T-cell (primary cell): ENCODE data around the gene SLC6A19. TPM values are rescaled to one million over a fixed set of nuclear protein-coding genes. Genes with fewer than 3 reads are reported as not detected.

ENCODE experiments used
- ATAC-seq, 4 experiments: fragments of 200-7000 bp in 3 of 4; fragments of 150-1000 bp in 1 of 4; cut with Tn5 transposase; replicated peaks in 1 of 4; 1 replicate in 3 of 4; 2 replicates in 1 of 4; pipeline ENCODE4 v1.10.0; 2021; ENCODE audit warnings: moderate library complexity in 3 of 4, mild to moderate bottlenecking in 2 of 4, moderate number of reproducible peaks in 1 of 4
- CTCF ChIA-PET, 2 donors: fragments of 300-600 bp; sonication (Branson Sonifier 250); formaldehyde crosslinking; loops; one replicate each; lab custom pipeline; 2022; ENCODE audit warnings: antibody characterized with exemption in 2 of 2; lab: Charles Lee
- POLR2A ChIA-PET, 2 donors: fragments of 300-600 bp; sonication (Branson Sonifier 250); formaldehyde crosslinking; loops; one replicate each; lab custom pipeline; 2022; ENCODE audit warnings: antibody characterized with exemption in 2 of 2; lab: Charles Lee
- DNase-seq, 35 experiments: peaks; one replicate each; pipeline versions ENCODE4 v3.0.0 to v3.0.0-alpha.2; 2013 to 2023
- H3K27ac ChIP-seq: one replicate; pipeline ENCODE4 v1.5.1; 2013; ENCODE audit warnings: low read length
- H3K27me3 ChIP-seq, 2 experiments: replicated peaks in 1 of 2; 1 replicate in 1 of 2; 2 replicates in 1 of 2; pipeline versions ENCODE4 v1.6.1 to v1.7.0; 2013; ENCODE audit warnings: low read length in 1 of 2, mixed read lengths in 1 of 2; ENCODE audit not compliant: control insufficient read depth in 2 of 2, insufficient read depth in 2 of 2; ENCODE audit errors: extremely low read depth in 1 of 2
- H3K36me3 ChIP-seq, 2 donors: 1 replicate in 1 of 2; 2 replicates in 1 of 2; pipeline versions ENCODE4 v1.6.1 to v1.7.0; 2013; ENCODE audit warnings: low read length in 1 of 2; ENCODE audit not compliant: control insufficient read depth in 2 of 2, insufficient read depth in 1 of 2; ENCODE audit errors: extremely low read depth in 1 of 2
- H3K4me1 ChIP-seq, 2 experiments: 1 replicate in 1 of 2; 2 replicates in 1 of 2; pipeline versions ENCODE4 v1.6.1 to v1.7.0; 2013; ENCODE audit warnings: low read length in 2 of 2, mixed read lengths in 1 of 2; ENCODE audit not compliant: insufficient read depth in 2 of 2, control insufficient read depth in 1 of 2; ENCODE audit errors: extremely low read depth in 1 of 2
- H3K4me3 ChIP-seq, 2 donors: 1 replicate in 1 of 2; 2 replicates in 1 of 2; pipeline versions ENCODE4 v1.5.1 to v1.7.0; 2013; ENCODE audit warnings: mild to moderate bottlenecking in 2 of 2, low read length in 1 of 2, moderate library complexity in 1 of 2; ENCODE audit not compliant: control insufficient read depth in 1 of 2; ENCODE audit errors: extremely low read depth in 1 of 2
- H3K9me3 ChIP-seq: 2 replicates; pipeline ENCODE4 v1.7.0; 2013
- H3K27ac Mint-ChIP-seq, 2 donors: one replicate each; pipeline ENCODE4 v1.8.0; 2020 to 2021; ENCODE audit warnings: mild to moderate bottlenecking in 2 of 2, mixed read lengths in 2 of 2
- H3K27me3 Mint-ChIP-seq, 2 donors: one replicate each; pipeline ENCODE4 v1.8.0; 2021 to 2022; ENCODE audit warnings: mixed read lengths in 2 of 2
- H3K36me3 Mint-ChIP-seq: one replicate; pipeline ENCODE4 v1.8.0; 2021; ENCODE audit warnings: mixed read lengths
- H3K4me1 Mint-ChIP-seq, 3 donors: one replicate each; pipeline ENCODE4 v1.8.0; 2020 to 2022; ENCODE audit warnings: mixed read lengths in 3 of 3, mild to moderate bottlenecking in 1 of 3
- H3K4me3 Mint-ChIP-seq, 3 donors: one replicate each; pipeline ENCODE4 v1.8.0; 2020 to 2022; ENCODE audit warnings: mild to moderate bottlenecking in 3 of 3, mixed read lengths in 3 of 3, moderate library complexity in 3 of 3
- H3K9me3 Mint-ChIP-seq, 3 donors: one replicate each; pipeline ENCODE4 v1.8.0; 2020 to 2022; ENCODE audit warnings: mixed read lengths in 3 of 3
- WGBS: methylation state at CpG from one replicate; pipeline ENCODE4 v1.1.5; 2013; ENCODE audit warnings: missing lambda C conversion rate; ENCODE audit not compliant: insufficient coverage; 5-methylcytosine and 5-hydroxymethylcytosine counted together
- total RNA-seq, 35 experiments: library from RNA in 6 of 35; stranded (reverse) in 6 of 35; fragments of 120-200 nt in 1 of 35; gene quantifications; one replicate each; pipeline versions ENCODE4 v1.2.1 to v1.2.4 and lab custom pipeline; 2013 to 2026

The SLC6A19 gene
- total RNA-seq, 5 donors from 2014 or later (not counting 1 experiment from before 2014, with no cell fraction given): 0.06 TPM; not detected in 4

DNA sequence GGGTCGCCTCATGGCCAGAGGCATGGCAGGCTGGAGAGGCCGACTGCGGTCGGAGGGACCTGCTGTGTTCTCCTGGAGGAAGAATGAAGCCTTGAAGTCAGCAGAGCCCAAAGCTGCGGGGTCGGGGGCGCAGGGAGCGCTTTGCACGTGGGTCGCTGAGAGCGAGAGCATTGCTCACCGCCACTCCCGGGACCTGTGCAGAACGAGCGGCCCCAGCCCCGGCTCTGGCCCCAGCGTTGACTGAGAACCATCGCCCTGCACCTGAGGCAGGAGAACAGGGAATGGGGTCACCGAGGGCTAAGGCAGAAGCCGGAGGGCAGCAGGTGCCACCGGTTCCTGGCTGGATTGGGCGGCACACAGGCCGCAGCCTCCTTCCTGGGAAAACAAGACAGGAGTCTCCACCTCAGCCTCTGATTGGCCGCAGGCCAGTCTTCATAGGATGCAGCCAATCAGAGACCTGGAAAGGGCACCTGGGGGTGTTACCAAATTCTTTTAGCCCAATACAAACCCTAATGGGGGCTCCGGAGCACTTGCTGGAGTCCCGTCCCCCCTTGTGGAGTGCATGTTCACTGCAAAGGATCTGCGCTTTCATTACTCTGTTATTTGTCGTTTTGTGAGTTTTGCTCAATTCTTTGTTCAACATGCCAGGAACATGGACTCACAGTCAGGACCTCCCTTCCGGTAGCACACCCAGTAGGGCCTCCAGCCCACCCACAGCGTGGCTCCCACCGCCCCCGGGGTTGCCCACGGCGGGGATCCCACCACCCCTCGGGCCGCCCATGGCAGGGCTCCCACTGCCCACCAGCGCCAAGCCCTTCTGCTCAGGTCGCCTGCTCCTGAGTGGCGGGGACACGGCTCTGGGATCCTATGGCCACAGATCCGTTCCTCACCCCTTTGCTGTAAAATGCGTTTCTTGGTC lies 24.7 kb upstream of the SLC6A19 start:
- H3K4me3 ChIP-seq: no peak overlapping the region
- H3K27ac Mint-ChIP-seq: no peak overlapping the region
- peaks cover 2 to 5% (median 3%) of the 10 kb centered on the region in 3 donors for H3K4me1 Mint-ChIP-seq
- POLR2A ChIA-PET: no interaction called here
- H3K4me3 Mint-ChIP-seq: no peak overlapping the region
- CTCF ChIA-PET: interaction anchor here in 1 of 2 donors (0.6 kb wide), 1 partner anchor 43 kb away, joined by 4 read pairs; no protein-coding TSS in a partner anchor
- H3K27me3 Mint-ChIP-seq: no peaks in the 10 kb centered on the region
- no peaks in the 10 kb centered on the region for H3K9me3 Mint-ChIP-seq
- no peak overlapping the region for H3K27ac ChIP-seq
- 86% methylated on average over 38 of the region's 42 CpGs for WGBS
- DNase-seq (no peak), ATAC-seq (no peak)
- H3K27me3 ChIP-seq: peaks cover 0 to 39% of the 10 kb centered on the region in 2 experiments
- H3K4me1 ChIP-seq: peaks cover 0 to 13% of the 10 kb centered on the region in 2 experiments
- no peaks in the 10 kb centered on the region for H3K36me3 Mint-ChIP-seq
- H3K36me3 ChIP-seq: no peaks in the 10 kb centered on the region
- H3K9me3 ChIP-seq: no peaks in the 10 kb centered on the region

DNA sequence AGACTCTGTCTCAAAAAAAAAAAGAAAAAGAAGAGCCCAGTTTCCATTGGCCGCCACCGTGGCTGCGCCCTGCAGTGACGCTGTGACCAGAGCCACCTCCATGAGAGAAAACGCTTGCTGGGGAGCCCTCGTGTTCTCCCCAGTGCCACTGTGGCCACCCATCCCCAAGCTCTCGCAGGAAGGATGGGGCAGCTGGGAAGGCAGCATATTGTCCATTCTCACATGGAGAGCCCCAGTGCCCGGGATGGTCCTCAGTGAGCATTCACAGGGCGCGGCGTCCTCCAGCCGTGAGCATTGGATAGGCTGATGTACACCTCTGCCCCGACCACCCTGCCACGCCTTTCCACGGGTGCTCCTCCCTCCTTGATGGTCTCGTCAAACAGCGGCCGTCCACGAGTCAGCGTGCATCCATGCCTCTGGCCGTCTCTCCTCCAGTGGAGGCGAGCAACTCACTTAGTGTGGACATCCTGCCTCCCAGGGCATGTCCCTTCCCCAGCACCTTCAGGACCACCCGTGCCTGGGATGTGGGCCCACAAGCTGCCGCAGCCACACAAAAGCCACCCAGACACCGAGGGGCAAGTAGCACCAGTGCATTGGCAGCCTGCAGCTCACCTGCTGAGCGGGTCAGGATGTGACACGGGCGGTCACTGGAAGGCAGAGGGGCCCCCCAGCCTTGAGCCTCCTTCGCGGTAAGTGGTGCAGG lies 23.4 kb upstream of the SLC6A19 start:
- peaks cover 0 to 45% of the 10 kb centered on the region in 2 experiments for H3K27me3 ChIP-seq
- no peak overlapping the region for H3K27ac Mint-ChIP-seq
- no peaks in the 10 kb centered on the region for H3K36me3 ChIP-seq
- no peaks in the 10 kb centered on the region for H3K27me3 Mint-ChIP-seq
- no peaks in the 10 kb centered on the region for H3K9me3 Mint-ChIP-seq
- WGBS: 87% methylated on average over 25 of the region's 30 CpGs
- POLR2A ChIA-PET: no interaction called here
- H3K4me1 Mint-ChIP-seq: peaks cover 2 to 4% (median 3%) of the 10 kb centered on the region in 3 donors
- H3K27ac ChIP-seq: no peak overlapping the region
- CTCF ChIA-PET: interaction anchor here in 1 of 2 donors (0.6 kb wide), 1 partner anchor 105 kb away, joined by 3 read pairs; no protein-coding TSS in a partner anchor
- H3K9me3 ChIP-seq: no peaks in the 10 kb centered on the region
- H3K36me3 Mint-ChIP-seq: no peaks in the 10 kb centered on the region
- ATAC-seq (no peak), DNase-seq (no peak)
- no peak overlapping the region for H3K4me3 Mint-ChIP-seq
- no peak overlapping the region for H3K4me3 ChIP-seq
- H3K4me1 ChIP-seq: peaks cover 0 to 5% of the 10 kb centered on the region in 2 experiments

DNA sequence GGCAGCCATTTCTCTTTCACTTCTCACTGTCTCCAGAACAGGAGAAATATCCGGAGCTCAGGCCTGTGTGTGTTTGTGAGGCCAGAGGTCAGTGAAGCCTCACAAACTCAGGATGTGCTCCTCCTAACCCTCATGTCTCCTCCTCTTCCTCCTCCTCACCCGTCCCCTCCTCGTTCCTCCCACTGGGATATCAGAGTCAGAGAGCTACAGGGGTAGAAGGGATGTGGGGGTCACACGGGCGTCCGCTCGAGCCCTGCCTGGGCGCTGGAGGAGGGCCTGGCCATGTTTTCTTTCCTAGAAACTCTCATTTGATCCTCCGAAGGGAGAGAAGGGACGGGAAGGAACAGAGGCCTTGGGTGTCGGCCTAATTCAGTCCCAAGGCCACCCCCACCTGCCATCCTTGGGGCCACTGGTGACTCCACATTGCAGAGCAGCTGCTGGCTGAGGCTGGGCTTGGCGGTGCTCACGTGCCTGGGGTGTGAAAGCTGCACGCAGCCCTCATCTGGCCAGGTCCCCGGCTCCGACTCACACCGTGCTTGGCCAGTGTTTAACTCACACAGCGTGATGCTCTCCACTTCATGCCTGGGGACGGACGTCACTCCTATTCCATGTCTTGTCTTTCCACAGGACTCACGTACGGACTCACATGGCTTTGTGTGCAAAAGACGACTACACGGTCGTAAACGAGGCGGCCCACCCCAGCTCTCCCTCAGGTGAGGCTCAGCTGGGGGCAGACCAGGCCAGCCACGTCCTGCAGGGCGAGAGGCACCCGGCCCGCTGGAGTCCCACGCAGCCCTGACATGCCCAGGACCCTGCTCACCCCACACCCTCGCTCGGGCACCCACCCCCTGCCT lies 22.6 kb upstream of the SLC6A19 start:
- WGBS: 84% methylated on average over 24 of the region's 34 CpGs
- H3K27ac ChIP-seq: no peak overlapping the region
- ChIA-PET CTCF (interaction anchor here in 1 of 2 donors (0.6 kb wide), 1 partner anchor 104 kb away, joined by 3 read pairs; no protein-coding TSS in a partner anchor), POLR2A (no interaction called here)
- Mint-ChIP-seq H3K4me1 (no peaks in the 10 kb centered on the region), H3K9me3 (no peaks in the 10 kb centered on the region), H3K27ac (no peak overlapping the region), H3K4me3 (no peak overlapping the region), H3K27me3 (no peaks in the 10 kb centered on the region), H3K36me3 (no peaks in the 10 kb centered on the region)
- peaks cover 0 to 5% of the 10 kb centered on the region in 2 experiments for H3K4me1 ChIP-seq
- no peak overlapping the region for H3K4me3 ChIP-seq
- ATAC-seq (no peak), DNase-seq (no peak)
- no peaks in the 10 kb centered on the region for H3K36me3 ChIP-seq
- peaks cover 0 to 43% of the 10 kb centered on the region in 2 experiments for H3K27me3 ChIP-seq
- H3K9me3 ChIP-seq: no peaks in the 10 kb centered on the region

DNA sequence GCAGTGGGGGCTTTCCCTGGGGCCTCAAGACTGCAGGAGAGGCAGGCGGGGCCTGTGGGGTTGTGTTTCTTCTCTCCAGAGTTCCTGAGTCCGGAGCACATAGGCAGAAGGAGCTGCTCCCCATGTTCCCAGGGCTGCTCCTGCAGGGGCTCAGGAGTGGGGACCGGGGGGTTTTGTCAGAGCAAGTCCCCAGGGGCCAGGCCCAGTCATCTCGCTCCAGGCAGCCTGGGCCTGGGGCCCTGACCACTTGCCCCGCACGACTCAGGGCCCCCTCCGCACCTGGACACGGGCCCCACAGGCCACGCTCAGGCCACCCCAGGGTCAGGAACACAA lies 22.0 kb upstream of the SLC6A19 start:
- no peaks in the 10 kb centered on the region for H3K36me3 Mint-ChIP-seq
- Histone ChIP-seq H3K4me3 (no peak overlapping the region), H3K27me3 (peaks cover 0 to 37% of the 10 kb centered on the region in 2 experiments), H3K4me1 (peaks cover 0 to 1% of the 10 kb centered on the region in 2 experiments), H3K27ac (no peak overlapping the region), H3K36me3 (no peaks in the 10 kb centered on the region), H3K9me3 (no peaks in the 10 kb centered on the region)
- H3K4me1 Mint-ChIP-seq: no peaks in the 10 kb centered on the region
- no peaks in the 10 kb centered on the region for H3K9me3 Mint-ChIP-seq
- CTCF ChIA-PET: no interaction called here
- H3K27me3 Mint-ChIP-seq: no peaks in the 10 kb centered on the region
- POLR2A ChIA-PET: no interaction called here
- no peak overlapping the region for H3K27ac Mint-ChIP-seq
- DNase-seq (no peak), ATAC-seq (no peak)
- 91% methylated on average over 7 of the region's 9 CpGs for WGBS
- H3K4me3 Mint-ChIP-seq: no peak overlapping the region

DNA sequence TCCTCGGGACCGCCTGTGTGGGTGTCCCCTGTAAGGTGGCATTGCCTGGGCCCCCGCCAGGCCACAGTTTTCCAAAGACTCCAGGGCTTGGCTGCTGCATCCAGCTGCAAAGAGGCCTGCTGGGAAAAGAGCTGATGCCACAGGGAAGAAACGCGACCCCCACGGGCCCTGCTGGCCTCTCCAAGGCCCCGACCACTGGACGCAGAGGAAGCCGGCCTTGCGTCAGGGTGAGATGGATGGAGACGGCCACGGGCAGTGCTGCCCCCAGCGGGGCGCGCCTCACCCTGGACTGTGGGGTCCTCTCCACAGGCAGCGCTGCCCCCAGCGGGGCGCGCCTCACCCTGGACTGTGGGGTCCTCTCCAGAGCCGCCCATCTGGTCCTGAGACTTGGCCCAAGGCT lies 21.3 kb upstream of the SLC6A19 start:
- Histone ChIP-seq H3K27me3 (peaks cover 0 to 33% of the 10 kb centered on the region in 2 experiments), H3K27ac (no peak overlapping the region), H3K4me1 (no peaks in the 10 kb centered on the region), H3K9me3 (no peaks in the 10 kb centered on the region), H3K36me3 (no peaks in the 10 kb centered on the region), H3K4me3 (no peak overlapping the region)
- DNase-seq (no peak), ATAC-seq (no peak)
- Mint-ChIP-seq H3K4me3 (no peak overlapping the region), H3K27ac (no peak overlapping the region), H3K36me3 (no peaks in the 10 kb centered on the region), H3K27me3 (no peaks in the 10 kb centered on the region), H3K9me3 (no peaks in the 10 kb centered on the region), H3K4me1 (no peaks in the 10 kb centered on the region)
- 89% methylated on average over 20 of the region's 20 CpGs for WGBS
- ChIA-PET CTCF (no interaction called here), POLR2A (no interaction called here)

DNA sequence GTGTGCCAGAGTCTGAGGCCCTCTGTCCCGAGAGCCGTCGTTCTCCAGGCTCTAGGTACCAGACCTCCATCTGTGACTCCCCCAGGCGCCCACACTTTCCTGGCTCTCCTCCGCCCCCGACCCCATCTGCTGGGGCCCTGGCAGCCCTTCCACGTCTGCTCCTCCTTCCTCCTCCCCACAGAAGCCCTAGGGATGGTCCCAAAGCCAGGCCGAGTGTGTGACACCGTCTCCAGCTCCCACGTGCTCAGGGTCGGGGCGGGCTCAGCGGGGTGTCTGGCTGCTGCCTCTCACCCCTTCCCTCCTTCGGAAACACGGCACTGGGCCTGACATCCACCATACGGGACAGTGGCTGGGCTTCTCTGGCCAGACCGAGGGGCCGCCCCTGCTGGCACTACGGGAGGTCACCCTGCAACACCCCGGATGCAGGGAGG lies 20.5 kb upstream of the SLC6A19 start:
- Histone ChIP-seq H3K27me3 (peaks cover 0 to 32% of the 10 kb centered on the region in 2 experiments), H3K4me3 (no peak overlapping the region), H3K27ac (no peak overlapping the region), H3K4me1 (no peaks in the 10 kb centered on the region), H3K9me3 (no peaks in the 10 kb centered on the region), H3K36me3 (no peaks in the 10 kb centered on the region)
- H3K4me1 Mint-ChIP-seq: no peaks in the 10 kb centered on the region
- H3K9me3 Mint-ChIP-seq: no peaks in the 10 kb centered on the region
- CTCF ChIA-PET: interaction anchor here in 1 of 2 donors (0.7 kb wide), 1 partner anchor 277 kb away, joined by 4 read pairs; no protein-coding TSS in a partner anchor
- no peaks in the 10 kb centered on the region for H3K36me3 Mint-ChIP-seq
- no peak overlapping the region for H3K4me3 Mint-ChIP-seq
- peaks cover 0 to 1% of the 10 kb centered on the region in 2 donors for H3K27me3 Mint-ChIP-seq
- POLR2A ChIA-PET: no interaction called here
- DNase-seq (no peak), ATAC-seq (no peak)
- no peak overlapping the region for H3K27ac Mint-ChIP-seq
- 76% methylated on average over 20 of the region's 20 CpGs for WGBS
